Mesenchymal stem cell (in vitro differentiated cells and primary cell): Measurements from ENCODE around the gene SH3RF1.

Experiments
- DNase-seq: peaks from one replicate; pipeline ENCODE4 v3.0.0-alpha.2; 2013
- H2AFZ ChIP-seq: one replicate; pipeline ENCODE4 v1.6.1; 2013; ENCODE audit warnings: low read depth, mild to moderate bottlenecking, control low read depth, inconsistent platforms, low read length, moderate library complexity
- H2AK5ac ChIP-seq: 2 replicates; pipeline ENCODE4 v1.6.1; 2013; ENCODE audit warnings: low read length, moderate library complexity, mild to moderate bottlenecking, inconsistent platforms; ENCODE audit not compliant: severe bottlenecking
- H2BK120ac ChIP-seq: one replicate; pipeline ENCODE4 v1.6.1; 2013; ENCODE audit warnings: low read depth, mild to moderate bottlenecking, inconsistent platforms, low read length, moderate library complexity
- H2BK12ac ChIP-seq, 2 experiments: one replicate each; pipeline ENCODE4 v1.6.1; 2013; ENCODE audit warnings: inconsistent platforms in 2 of 2, low read length in 2 of 2, mild to moderate bottlenecking in 2 of 2, moderate library complexity in 2 of 2, control low read depth in 1 of 2
- H2BK15ac ChIP-seq: one replicate; pipeline ENCODE4 v1.6.1; 2013; ENCODE audit warnings: mild to moderate bottlenecking, low read depth, inconsistent platforms; ENCODE audit not compliant: poor library complexity, severe bottlenecking
- H2BK5ac ChIP-seq: 2 replicates; pipeline ENCODE4 v1.6.1; 2013; ENCODE audit warnings: low read depth, mild to moderate bottlenecking, low read length, control low read depth, inconsistent platforms; ENCODE audit not compliant: poor library complexity, severe bottlenecking
- H3K14ac ChIP-seq, 2 experiments: one replicate each; pipeline ENCODE4 v1.6.1; 2013; ENCODE audit warnings: inconsistent platforms in 2 of 2, low read length in 2 of 2, control low read depth in 1 of 2, mild to moderate bottlenecking in 1 of 2, moderate library complexity in 1 of 2
- H3K18ac ChIP-seq, 2 experiments: one replicate each; pipeline ENCODE4 v1.6.1; 2013; ENCODE audit warnings: inconsistent platforms in 2 of 2, low read length in 2 of 2, control low read depth in 1 of 2, low read depth in 1 of 2, mild to moderate bottlenecking in 1 of 2
- H3K23ac ChIP-seq, 2 experiments: one replicate each; pipeline ENCODE4 v1.6.1; 2013; ENCODE audit warnings: inconsistent platforms in 2 of 2, low read length in 2 of 2, mild to moderate bottlenecking in 2 of 2, moderate library complexity in 2 of 2, control low read depth in 1 of 2
- H3K27ac ChIP-seq: 2 replicates; pipeline ENCODE4 v1.5.1; 2013; ENCODE audit warnings: mild to moderate bottlenecking, moderate library complexity, low read length, control low read depth, inconsistent platforms; ENCODE audit not compliant: poor library complexity, severe bottlenecking
- H3K27me3 ChIP-seq, 2 experiments: 2 replicates each; pipeline versions ENCODE4 v1.6.1 to v1.7.0; 2013; ENCODE audit warnings: low read length in 2 of 2, mild to moderate bottlenecking in 2 of 2, moderate library complexity in 2 of 2, control low read depth in 1 of 2, inconsistent platforms in 1 of 2; ENCODE audit not compliant: control insufficient read depth in 1 of 2, insufficient read depth in 1 of 2
- H3K36me3 ChIP-seq, 2 experiments: 2 replicates each; pipeline versions ENCODE4 v1.6.1 to v1.7.0; 2013; ENCODE audit warnings: low read length in 2 of 2, control low read depth in 1 of 2, inconsistent platforms in 1 of 2, low read depth in 1 of 2, mild to moderate bottlenecking in 1 of 2; ENCODE audit not compliant: insufficient read depth in 2 of 2, control insufficient read depth in 1 of 2
- H3K4ac ChIP-seq, 2 experiments: one replicate each; pipeline ENCODE4 v1.6.1; 2013; ENCODE audit warnings: inconsistent platforms in 2 of 2, low read length in 2 of 2, mild to moderate bottlenecking in 2 of 2, moderate library complexity in 2 of 2, control low read depth in 1 of 2, low read depth in 1 of 2
- H3K4me1 ChIP-seq: 2 replicates; pipeline ENCODE4 v1.6.1; 2013; ENCODE audit warnings: low read depth, low read length, control low read depth; ENCODE audit not compliant: control insufficient read depth, insufficient read depth
- H3K4me2 ChIP-seq: 2 replicates; pipeline ENCODE4 v1.6.1; 2013; ENCODE audit warnings: low read length, mild to moderate bottlenecking, inconsistent platforms; ENCODE audit not compliant: poor library complexity, severe bottlenecking
- H3K4me3 ChIP-seq, 2 experiments: 2 replicates each; pipeline versions ENCODE4 v1.5.1 to v1.7.0; 2013; ENCODE audit warnings: low read length in 2 of 2, mild to moderate bottlenecking in 2 of 2, control low read depth in 1 of 2, low read depth in 1 of 2; ENCODE audit not compliant: insufficient read depth in 1 of 2
- H3K79me1 ChIP-seq: replicated peaks from 2 replicates; pipeline ENCODE4 v1.6.1; 2013; ENCODE audit warnings: mild to moderate bottlenecking, control low read depth, low read length, inconsistent platforms; ENCODE audit not compliant: poor library complexity, severe bottlenecking
- H3K9ac ChIP-seq: 2 replicates; pipeline ENCODE4 v1.7.0; 2013; ENCODE audit warnings: mild to moderate bottlenecking, low read length, moderate library complexity
- H3K9me3 ChIP-seq: 2 replicates; pipeline ENCODE4 v1.7.0; 2013; ENCODE audit warnings: mild to moderate bottlenecking, low read length; ENCODE audit not compliant: control insufficient read depth
- H4K8ac ChIP-seq: one replicate; pipeline ENCODE4 v1.6.1; 2013; ENCODE audit warnings: inconsistent platforms, mild to moderate bottlenecking, low read length, moderate library complexity
- H4K91ac ChIP-seq: one replicate; pipeline ENCODE4 v1.6.1; 2013; ENCODE audit warnings: mild to moderate bottlenecking, low read length, inconsistent platforms
- WGBS: methylation state at CpG from one replicate; pipeline ENCODE4 v1.1.7; 2013; ENCODE audit warnings: mixed read lengths; 5-methylcytosine and 5-hydroxymethylcytosine counted together

Gene SH3RF1

GRCh38 chr4:169045862-169046584, 224.7 kb downstream of the SH3RF1 start:
- H3K27ac ChIP-seq: no peak overlapping the region
- H2AK5ac ChIP-seq: no peak overlapping the region
- H3K9ac ChIP-seq: no peak overlapping the region
- no peak overlapping the region for H3K18ac ChIP-seq
- H3K23ac ChIP-seq: no peak overlapping the region
- WGBS: 71% methylated on average over 15 of the region's 15 CpGs
- no peak overlapping the region for H3K4me2 ChIP-seq
- no peak overlapping the region for H4K91ac ChIP-seq
- H3K4ac ChIP-seq: no peak overlapping the region
- H3K36me3 ChIP-seq: no peaks in the 10 kb centered on the region
- no peak overlapping the region for H3K4me3 ChIP-seq
- H3K4me1 ChIP-seq: no peaks in the 10 kb centered on the region
- no peaks in the 10 kb centered on the region for H3K27me3 ChIP-seq
- H2BK5ac ChIP-seq: no peak overlapping the region
- H4K8ac ChIP-seq: no peak overlapping the region
- no peak overlapping the region for H2BK15ac ChIP-seq
- no peak overlapping the region for H2BK12ac ChIP-seq
- no peak overlapping the region for H3K14ac ChIP-seq
- no peak for DNase-seq
- H2AFZ ChIP-seq: no peak overlapping the region
- H3K9me3 ChIP-seq: no peaks in the 10 kb centered on the region
- no peaks in the 10 kb centered on the region for H3K79me1 ChIP-seq
- H2BK120ac ChIP-seq: no peak overlapping the region

GRCh38 chr4:169044714-169045447, 225.9 kb downstream of the SH3RF1 start:
- Histone ChIP-seq H3K27ac (no peak overlapping the region), H3K4me3 (no peak overlapping the region), H3K14ac (no peak overlapping the region), H2BK15ac (no peak overlapping the region), H3K9me3 (no peaks in the 10 kb centered on the region), H2AK5ac (no peak overlapping the region), H4K91ac (no peak overlapping the region), H4K8ac (no peak overlapping the region), H2AFZ (no peak overlapping the region), H3K4me1 (no peaks in the 10 kb centered on the region), H3K18ac (no peak overlapping the region), H3K36me3 (no peaks in the 10 kb centered on the region), H3K23ac (no peak overlapping the region), H2BK5ac (no peak overlapping the region), H2BK120ac (no peak overlapping the region), H3K27me3 (no peaks in the 10 kb centered on the region), H3K9ac (no peak overlapping the region), H3K79me1 (no peaks in the 10 kb centered on the region), H3K4ac (no peak overlapping the region), H3K4me2 (no peak overlapping the region), H2BK12ac (no peak overlapping the region)
- WGBS: 93% methylated on average over 5 of the region's 5 CpGs
- DNase-seq: no peak
